SK-N-SH (cell line): ENCODE data around the gene PLCB3.
"Not testable (repeated sequence)": the region's sequence is repeated elsewhere in the genome, so short reads cannot be mapped to it uniquely, and the experiment has no call there.

ENCODE experiments used
- RAD21 ChIP-seq: IDR thresholded peaks from 2 replicates; pipeline ENCODE4 v1.6.1; 2012; ENCODE audit warnings: mild to moderate bottlenecking, low read length
- TEAD4 ChIP-seq: IDR thresholded peaks from 2 replicates; pipeline ENCODE4 v1.4.0; 2012; ENCODE audit warnings: mild to moderate bottlenecking, borderline replicate concordance; ENCODE audit not compliant: insufficient read depth
- TF ChIP-seq, protein P1 (sequence below): fragments of 200-600 bp; sonication (generic); IDR thresholded peaks from 2 replicates; pipeline ENCODE4 v1.6.1; 2017; ENCODE audit warnings: antibody characterized with exemption, mild to moderate bottlenecking, moderate library complexity

DNA sequence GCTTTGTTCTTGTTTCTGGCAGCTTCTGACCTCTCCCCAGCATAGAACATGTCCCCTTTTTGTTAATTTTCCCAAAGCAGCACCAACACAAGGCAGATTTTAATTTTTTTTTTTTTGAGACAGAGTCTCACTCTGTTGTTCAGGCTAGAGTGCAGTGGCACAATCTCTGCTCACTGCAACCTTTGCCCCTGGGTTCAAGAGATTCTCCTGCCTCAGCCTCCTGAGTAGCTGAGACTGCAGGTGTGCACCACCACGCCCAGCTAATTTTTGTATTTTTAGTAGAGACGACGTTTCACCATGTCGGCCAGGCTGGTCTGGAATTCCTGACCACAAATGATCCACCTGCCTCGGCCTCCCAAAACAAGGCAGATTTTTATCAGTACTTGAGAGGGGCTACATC lies 56.5 kb downstream of the PLCB3 start:
- TF ChIP-seq TEAD4, RAD21: not testable (repeated sequence)
- TF ChIP-seq, protein P1, sequence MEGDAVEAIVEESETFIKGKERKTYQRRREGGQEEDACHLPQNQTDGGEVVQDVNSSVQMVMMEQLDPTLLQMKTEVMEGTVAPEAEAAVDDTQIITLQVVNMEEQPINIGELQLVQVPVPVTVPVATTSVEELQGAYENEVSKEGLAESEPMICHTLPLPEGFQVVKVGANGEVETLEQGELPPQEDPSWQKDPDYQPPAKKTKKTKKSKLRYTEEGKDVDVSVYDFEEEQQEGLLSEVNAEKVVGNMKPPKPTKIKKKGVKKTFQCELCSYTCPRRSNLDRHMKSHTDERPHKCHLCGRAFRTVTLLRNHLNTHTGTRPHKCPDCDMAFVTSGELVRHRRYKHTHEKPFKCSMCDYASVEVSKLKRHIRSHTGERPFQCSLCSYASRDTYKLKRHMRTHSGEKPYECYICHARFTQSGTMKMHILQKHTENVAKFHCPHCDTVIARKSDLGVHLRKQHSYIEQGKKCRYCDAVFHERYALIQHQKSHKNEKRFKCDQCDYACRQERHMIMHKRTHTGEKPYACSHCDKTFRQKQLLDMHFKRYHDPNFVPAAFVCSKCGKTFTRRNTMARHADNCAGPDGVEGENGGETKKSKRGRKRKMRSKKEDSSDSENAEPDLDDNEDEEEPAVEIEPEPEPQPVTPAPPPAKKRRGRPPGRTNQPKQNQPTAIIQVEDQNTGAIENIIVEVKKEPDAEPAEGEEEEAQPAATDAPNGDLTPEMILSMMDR = not testable (repeated sequence)
